Ascending aorta (tissue), 2 donors: ENCODE data around the gene RIMS1. TPM values are rescaled to one million over a fixed set of nuclear protein-coding genes. Genes with fewer than 3 reads are reported as not detected.

Experiments
- DNase-seq, 2 donors: peaks; one replicate each; pipeline ENCODE4 v3.0.0-alpha.2; 2019; ENCODE audit warnings: low spot score in 2 of 2
- H3K27ac ChIP-seq, 2 donors: fragments of 200-600 bp; sonication (generic); one replicate each; pipeline ENCODE4 v1.5.1; 2016 to 2017; ENCODE audit warnings: mild to moderate bottlenecking in 1 of 2
- H3K27me3 ChIP-seq: fragments of 200-600 bp; sonication (generic); one replicate; pipeline ENCODE4 v1.5.1; 2017
- H3K36me3 ChIP-seq, 2 donors: fragments of 200-600 bp; sonication (generic); one replicate each; pipeline ENCODE4 v1.5.1; 2016
- H3K4me1 ChIP-seq, 2 donors: fragments of 200-600 bp; sonication (generic); one replicate each; pipeline ENCODE4 v1.5.1; 2016 to 2017; ENCODE audit warnings: mild to moderate bottlenecking in 1 of 2
- H3K4me3 ChIP-seq, 2 donors: fragments of 200-600 bp; sonication (generic); one replicate each; pipeline ENCODE4 v1.5.1; 2016 to 2017; ENCODE audit warnings: mild to moderate bottlenecking in 1 of 2
- H3K9me3 ChIP-seq, 2 donors: fragments of 200-600 bp; sonication (generic); one replicate each; pipeline ENCODE4 v1.5.1; 2016
- CTCF ChIP-seq, 3 experiments: fragments of 200-600 bp in 2 of 3; fragments of 450-650 bp in 1 of 3; sonication (generic) in 2 of 3; IDR thresholded peaks; one replicate each; pipeline ENCODE4 v1.5.1; 2016 to 2019; ENCODE audit warnings: antibody characterized with exemption in 3 of 3, mild to moderate bottlenecking in 1 of 3, moderate library complexity in 1 of 3
- intact Hi-C: fragments of 100-400 bp; cut with DNase I; formaldehyde crosslinking; loops from one replicate; pipeline ENCODE4 v1.15.1; 2023
- total RNA-seq: library from RNA; depleted of rRNA; stranded (reverse); fragments of >200 nt; gene quantifications from one replicate; pipeline ENCODE4 v1.1.0, GENCODE V29; 2016

The RIMS1 gene
- total RNA-seq, 1 donor from 2014 or later, result not detected

GRCh38 chr6:72418495-72418894 is 532.1 kb downstream of the RIMS1 start:
- H3K4me3 ChIP-seq, result no peak overlapping the region
- no peak for DNase-seq
- H3K9me3 ChIP-seq, result no peaks in the 10 kb centered on the region
- H3K36me3 ChIP-seq, result no peaks in the 10 kb centered on the region
- H3K27me3 ChIP-seq, result no peaks in the 10 kb centered on the region
- TF ChIP-seq CTCF (IDR thresholded peaks at IDR 0.05), result no peak
- H3K27ac ChIP-seq, result no peak overlapping the region
- H3K4me1 ChIP-seq, result no peaks in the 10 kb centered on the region
- intact Hi-C loops, result loop anchor here (10.0 kb wide), 3 partner anchors 166 to 906 kb away; no protein-coding TSS in a partner anchor

GRCh38 chr6:72419966-72420365 is 533.6 kb downstream of the RIMS1 start:
- H3K27ac ChIP-seq, result no peak overlapping the region
- intact Hi-C loops, result loop anchor here (10.0 kb wide), 3 partner anchors 165 to 905 kb away; no protein-coding TSS in a partner anchor

GRCh38 chr6:72420409-72420808 is 534.1 kb downstream of the RIMS1 start:
- H3K4me1 ChIP-seq, result no peaks in the 10 kb centered on the region
- no peaks in the 10 kb centered on the region for H3K9me3 ChIP-seq
- H3K27me3 ChIP-seq, result no peaks in the 10 kb centered on the region
- no peak for DNase-seq
- no peak overlapping the region for H3K4me3 ChIP-seq
- no peaks in the 10 kb centered on the region for H3K36me3 ChIP-seq
- no peak overlapping the region for H3K27ac ChIP-seq
- intact Hi-C loops, result no loop called here
- no peak for TF ChIP-seq CTCF (IDR thresholded peaks at IDR 0.05)

More at GRCh38 chr6:72419966-72420365, 533.6 kb downstream of the RIMS1 start:
- H3K4me1 ChIP-seq, result no peaks in the 10 kb centered on the region
- no peak overlapping the region for H3K4me3 ChIP-seq
- H3K9me3 ChIP-seq, result no peaks in the 10 kb centered on the region
- DNase-seq, result no peak
- H3K27me3 ChIP-seq, result no peaks in the 10 kb centered on the region
- TF ChIP-seq CTCF (IDR thresholded peaks at IDR 0.05), result no peak
- H3K36me3 ChIP-seq, result no peaks in the 10 kb centered on the region

- intact Hi-C loops, result no loop called here
- H3K4me1 ChIP-seq, result no peaks in the 10 kb centered on the region
- no peak for TF ChIP-seq CTCF (IDR thresholded peaks at IDR 0.05)
- H3K36me3 ChIP-seq, result no peaks in the 10 kb centered on the region
- no peaks in the 10 kb centered on the region for H3K27me3 ChIP-seq
- H3K27ac ChIP-seq, result no peak overlapping the region
- no peak for DNase-seq
- H3K4me3 ChIP-seq, result no peak overlapping the region
- H3K9me3 ChIP-seq, result no peaks in the 10 kb centered on the region
Observed at GRCh38 chr6:72421387-72421786, 535.0 kb downstream of the RIMS1 start.

GRCh38 chr6:72422171-72422570 is 535.8 kb downstream of the RIMS1 start:
- no peaks in the 10 kb centered on the region for H3K9me3 ChIP-seq
- no peak overlapping the region for H3K4me3 ChIP-seq
- no peaks in the 10 kb centered on the region for H3K36me3 ChIP-seq
- intact Hi-C loops, result no loop called here
- no peak overlapping the region for H3K27ac ChIP-seq
- no peak for DNase-seq
- H3K4me1 ChIP-seq, result no peaks in the 10 kb centered on the region
- no peak for TF ChIP-seq CTCF (IDR thresholded peaks at IDR 0.05)
- no peaks in the 10 kb centered on the region for H3K27me3 ChIP-seq

GRCh38 chr6:72424476-72424875 is 538.1 kb downstream of the RIMS1 start:
- Histone ChIP-seq H3K27ac (no peak overlapping the region), H3K9me3 (no peaks in the 10 kb centered on the region), H3K36me3 (no peaks in the 10 kb centered on the region), H3K4me3 (no peak overlapping the region), H3K4me1 (no peaks in the 10 kb centered on the region), H3K27me3 (no peaks in the 10 kb centered on the region)
- no peak for DNase-seq
- intact Hi-C loops, result no loop called here
- TF ChIP-seq CTCF (IDR thresholded peaks at IDR 0.05), result no peak
